GM13976 (cell line): Measurements from ENCODE around the gene NME9.

Experiments
- DNase-seq: peaks from one replicate; pipeline ENCODE4 v3.0.0; 2012; ENCODE audit warnings: low spot score
- CTCF ChIP-seq: IDR thresholded peaks from 2 replicates; pipeline ENCODE4 v1.5.1; 2012; ENCODE audit warnings: borderline replicate concordance, mild to moderate bottlenecking; ENCODE audit not compliant: insufficient read depth; ENCODE audit errors: extremely low read depth, missing control alignments, control extremely low read depth
- in situ Hi-C: fragments of 300-500 bp; cut with MboI; formaldehyde crosslinking; loops from one replicate; pipeline ENCODE4 v1.12.0; 2022; ENCODE audit warnings: low sequenced_read_pairs, mixed read lengths, inconsistent platforms; ENCODE audit not compliant: unreplicated experiment

Gene NME9

GRCh38 chr3:138367911-138368310 is 38.3 kb upstream of the NME9 start:
- in situ Hi-C loops, result no loop called here
- no peak for DNase-seq
- TF ChIP-seq CTCF, result no peak

- in situ Hi-C loops, result no loop called here
- no peak for TF ChIP-seq CTCF
- no peak for DNase-seq
These were observed 37.7 kb upstream of the NME9 start for GRCh38 chr3:138367326-138367850.

- in situ Hi-C loops, result no loop called here
- no peak for TF ChIP-seq CTCF
- no peak for DNase-seq
These were observed 36.5 kb upstream of the NME9 start for GRCh38 chr3:138366006-138366759.

GRCh38 chr3:138365253-138365555 is 35.6 kb upstream of the NME9 start:
- in situ Hi-C loops, result no loop called here

GRCh38 chr3:138364356-138365252 is 35.0 kb upstream of the NME9 start:
- TF ChIP-seq CTCF, result no peak
- DNase-seq, result no peak
- in situ Hi-C loops, result no loop called here

More at GRCh38 chr3:138365253-138365555, 35.6 kb upstream of the NME9 start:
- TF ChIP-seq CTCF, result no peak
- no peak for DNase-seq

- no peak for TF ChIP-seq CTCF
- in situ Hi-C loops, result no loop called here
These were observed 33.7 kb upstream of the NME9 start for GRCh38 chr3:138363322-138363721.

More at GRCh38 chr3:138363322-138363721, 33.7 kb upstream of the NME9 start:
- no peak for DNase-seq
